ENCODE measurements around the gene CFAP20DC. TPM values are rescaled to one million over a fixed set of nuclear protein-coding genes. Genes with fewer than 3 reads are reported as not detected.

Gene CFAP20DC
- total RNA-seq, 1 donor from 2014 or later: 8.0 TPM

DNA sequence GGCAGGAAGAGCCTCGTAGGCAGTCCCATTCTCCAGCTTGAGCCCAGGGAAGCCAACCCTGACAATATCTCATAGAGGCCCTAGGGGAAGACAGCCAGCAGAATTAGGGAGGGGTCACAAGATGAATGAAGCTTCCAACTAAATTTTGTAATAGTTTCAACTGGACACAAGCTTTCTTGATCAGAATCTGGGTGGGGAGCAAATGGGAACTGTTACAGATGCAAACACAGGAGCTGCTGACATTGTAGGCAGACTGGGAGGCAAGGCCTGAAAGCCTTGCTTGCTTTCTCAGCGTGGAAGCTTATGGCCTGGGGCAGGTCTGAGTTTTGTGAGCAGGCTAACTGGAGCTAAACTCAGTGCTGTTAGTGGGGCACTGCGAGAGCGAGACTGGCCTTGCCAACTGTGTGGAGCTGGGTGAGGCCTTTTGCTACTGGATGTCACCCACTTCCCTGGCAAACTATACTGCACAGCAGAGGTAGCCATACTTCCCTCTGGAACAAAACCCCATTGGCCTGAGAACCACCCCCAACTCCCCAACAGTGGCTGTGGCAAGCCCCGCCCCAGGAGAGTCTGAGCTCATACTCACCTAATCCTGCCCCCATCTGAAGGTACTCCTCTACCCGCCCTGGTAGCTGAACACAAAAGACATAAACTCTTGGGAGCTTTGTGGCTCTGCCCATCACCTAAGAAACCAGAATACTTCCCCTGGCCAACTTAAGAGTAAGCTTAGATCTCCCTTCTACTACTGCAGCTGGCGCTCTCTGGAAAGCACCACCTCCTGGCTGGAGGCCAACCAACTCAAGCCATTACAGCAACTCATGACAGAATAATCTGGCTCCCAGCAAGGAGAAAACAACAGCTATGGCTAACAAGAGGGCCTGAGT, 42.9 kb downstream of the CFAP20DC start:
- H3K4me1 Mint-ChIP-seq (ENCODE audit: low read depth): no peaks in the 10 kb centered on the region
- DNase-seq (ENCODE audit: low spot score, unreplicated experiment): no peak

DNA sequence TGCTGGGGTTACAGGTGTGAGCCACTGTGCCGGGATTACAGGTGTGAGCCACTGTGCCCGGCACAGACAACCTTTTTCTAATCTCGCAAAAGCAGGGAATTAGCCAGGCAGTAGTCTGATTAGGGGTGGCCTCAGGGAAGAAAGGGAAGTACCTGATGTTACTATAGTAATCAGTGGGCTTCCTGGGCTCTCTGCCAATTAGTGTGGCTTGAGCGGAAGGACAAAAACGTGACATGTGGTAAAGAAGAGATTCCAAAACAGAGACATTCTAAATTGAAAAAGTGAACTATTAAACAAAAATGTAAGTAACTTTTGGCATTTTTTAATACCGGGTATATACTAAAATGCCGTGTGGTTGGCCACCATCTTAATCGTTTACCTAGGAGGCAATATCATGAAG, 48.1 kb downstream of the CFAP20DC start:
- Mint-ChIP-seq H3K4me3 (ENCODE audit: low read depth) (no peak overlapping the region), H3K9me3 (ENCODE audit: low read depth) (no peaks in the 10 kb centered on the region), H3K27me3 (no peaks in the 10 kb centered on the region), H3K36me3 (ENCODE audit: insufficient read depth) (no peaks in the 10 kb centered on the region), H3K4me1 (ENCODE audit: low read depth) (peaks cover 2% of the 10 kb centered on the region), H3K27ac (no peak overlapping the region)
- DNase-seq (ENCODE audit: low spot score, unreplicated experiment): no peak
- TF ChIP-seq, protein P1, sequence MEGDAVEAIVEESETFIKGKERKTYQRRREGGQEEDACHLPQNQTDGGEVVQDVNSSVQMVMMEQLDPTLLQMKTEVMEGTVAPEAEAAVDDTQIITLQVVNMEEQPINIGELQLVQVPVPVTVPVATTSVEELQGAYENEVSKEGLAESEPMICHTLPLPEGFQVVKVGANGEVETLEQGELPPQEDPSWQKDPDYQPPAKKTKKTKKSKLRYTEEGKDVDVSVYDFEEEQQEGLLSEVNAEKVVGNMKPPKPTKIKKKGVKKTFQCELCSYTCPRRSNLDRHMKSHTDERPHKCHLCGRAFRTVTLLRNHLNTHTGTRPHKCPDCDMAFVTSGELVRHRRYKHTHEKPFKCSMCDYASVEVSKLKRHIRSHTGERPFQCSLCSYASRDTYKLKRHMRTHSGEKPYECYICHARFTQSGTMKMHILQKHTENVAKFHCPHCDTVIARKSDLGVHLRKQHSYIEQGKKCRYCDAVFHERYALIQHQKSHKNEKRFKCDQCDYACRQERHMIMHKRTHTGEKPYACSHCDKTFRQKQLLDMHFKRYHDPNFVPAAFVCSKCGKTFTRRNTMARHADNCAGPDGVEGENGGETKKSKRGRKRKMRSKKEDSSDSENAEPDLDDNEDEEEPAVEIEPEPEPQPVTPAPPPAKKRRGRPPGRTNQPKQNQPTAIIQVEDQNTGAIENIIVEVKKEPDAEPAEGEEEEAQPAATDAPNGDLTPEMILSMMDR (IDR thresholded peaks at IDR 0.05; ENCODE audit: unreplicated experiment): no peak

More for the DNA sequence above, 42.9 kb downstream of the CFAP20DC start:
- no peak overlapping the region for H3K4me3 Mint-ChIP-seq (ENCODE audit: low read depth)
- no peaks in the 10 kb centered on the region for H3K27me3 Mint-ChIP-seq
- H3K9me3 Mint-ChIP-seq (ENCODE audit: low read depth): peaks cover 18% of the 10 kb centered on the region
- H3K36me3 Mint-ChIP-seq (ENCODE audit: insufficient read depth): peaks cover 7% of the 10 kb centered on the region
- TF ChIP-seq, protein P1 (IDR thresholded peaks at IDR 0.05; ENCODE audit: unreplicated experiment): no peak
- H3K27ac Mint-ChIP-seq: no peak overlapping the region

DNA sequence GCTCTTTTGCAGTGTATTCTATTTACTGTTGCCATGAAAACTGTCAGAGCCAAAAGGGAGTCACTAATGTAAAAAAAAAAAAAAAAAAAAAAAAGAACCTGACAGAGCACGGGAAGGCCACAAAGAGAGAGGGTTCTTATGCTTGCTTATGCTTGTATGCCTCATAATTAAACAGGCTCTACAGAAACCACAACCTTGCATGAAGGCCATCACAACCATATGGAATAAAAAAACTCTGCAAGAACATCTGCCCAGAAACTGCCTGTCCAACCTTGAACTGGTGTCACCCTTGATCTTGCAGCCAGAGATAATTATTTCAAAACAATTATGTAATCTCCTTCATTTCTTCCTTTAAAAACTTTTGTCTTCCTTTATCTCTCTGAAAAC, 50.1 kb downstream of the CFAP20DC start:
- H3K27ac Mint-ChIP-seq: no peak overlapping the region
- no peak overlapping the region for H3K4me3 Mint-ChIP-seq (ENCODE audit: low read depth)
- no peak for DNase-seq (ENCODE audit: low spot score, unreplicated experiment)
- H3K4me1 Mint-ChIP-seq (ENCODE audit: low read depth): peaks cover 2% of the 10 kb centered on the region
- no peaks in the 10 kb centered on the region for H3K9me3 Mint-ChIP-seq (ENCODE audit: low read depth)
- H3K36me3 Mint-ChIP-seq (ENCODE audit: insufficient read depth): no peaks in the 10 kb centered on the region
- TF ChIP-seq, protein P1 (IDR thresholded peaks at IDR 0.05; ENCODE audit: unreplicated experiment): no peak
- no peaks in the 10 kb centered on the region for H3K27me3 Mint-ChIP-seq

DNA sequence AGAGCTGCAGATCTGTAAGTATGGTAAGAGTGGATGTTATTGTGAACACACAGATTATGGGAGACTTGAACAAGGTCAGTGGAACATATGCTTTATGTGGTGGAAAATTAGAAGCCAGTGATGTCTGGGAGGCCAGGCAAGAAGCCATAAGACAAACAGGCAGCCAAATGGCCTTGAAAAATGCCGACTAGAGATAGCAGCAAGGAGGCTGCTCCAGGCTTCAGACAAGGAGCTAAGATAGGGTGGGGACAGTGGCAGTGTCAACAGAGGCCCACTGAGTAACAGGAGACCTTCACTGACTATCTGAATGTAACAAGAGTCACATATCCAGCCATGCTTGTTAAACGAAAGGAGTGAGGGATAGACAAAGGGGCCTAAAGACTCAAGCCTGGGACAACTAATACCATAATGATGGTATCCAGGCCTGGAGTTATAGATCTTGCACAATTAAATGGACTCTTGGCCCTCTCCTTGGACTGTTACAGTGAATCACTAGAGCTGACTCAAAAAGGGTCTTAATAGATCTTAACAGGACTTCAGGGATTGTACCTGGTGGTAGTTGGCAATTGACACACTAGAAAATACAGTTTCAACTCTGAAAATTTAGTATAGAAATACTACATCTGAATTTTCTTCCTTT, 50.6 kb downstream of the CFAP20DC start:
- Mint-ChIP-seq H3K9me3 (ENCODE audit: low read depth) (no peaks in the 10 kb centered on the region), H3K27ac (no peak overlapping the region)
- TF ChIP-seq, protein P1 (IDR thresholded peaks at IDR 0.05; ENCODE audit: unreplicated experiment): no peak

DNA sequence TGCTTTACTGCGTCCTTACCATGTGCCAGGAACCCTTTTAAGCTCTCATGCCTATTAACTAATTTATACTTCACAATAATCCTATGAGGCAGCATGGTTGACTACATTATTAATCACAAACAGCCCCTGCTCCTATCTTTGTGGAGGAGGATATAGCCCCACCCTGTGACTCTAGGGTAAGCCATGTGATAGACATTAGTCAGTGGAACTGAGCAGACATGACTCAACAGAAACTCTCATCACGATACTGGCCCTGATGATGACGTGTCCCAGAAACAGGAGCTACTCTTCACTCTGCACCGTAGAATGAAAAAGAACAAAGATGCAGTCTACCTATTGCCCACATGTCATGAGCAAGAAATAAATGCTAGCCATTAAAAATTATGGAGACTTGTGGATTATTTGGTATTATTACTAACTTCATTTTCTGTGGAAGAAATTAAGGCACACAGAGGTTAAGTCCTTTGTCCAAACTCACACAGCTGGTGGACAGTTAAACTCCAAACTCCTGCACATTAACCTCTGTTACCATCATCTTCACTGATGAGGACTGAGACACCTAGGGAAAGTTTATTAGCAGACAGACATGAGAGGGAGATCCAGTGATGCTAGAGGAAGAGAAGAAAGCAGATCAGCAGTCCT, 51.2 kb downstream of the CFAP20DC start:
- Mint-ChIP-seq H3K36me3 (ENCODE audit: insufficient read depth) (no peaks in the 10 kb centered on the region), H3K27me3 (no peaks in the 10 kb centered on the region), H3K4me3 (ENCODE audit: low read depth) (no peak overlapping the region), H3K4me1 (ENCODE audit: low read depth) (peaks cover 3% of the 10 kb centered on the region), H3K9me3 (ENCODE audit: low read depth) (no peaks in the 10 kb centered on the region), H3K27ac (no peak overlapping the region)
- DNase-seq (ENCODE audit: low spot score, unreplicated experiment): no peak
- TF ChIP-seq, protein P1 (IDR thresholded peaks at IDR 0.05; ENCODE audit: unreplicated experiment): no peak

More for the DNA sequence above, 50.6 kb downstream of the CFAP20DC start:
- H3K4me3 Mint-ChIP-seq (ENCODE audit: low read depth): no peak overlapping the region
- H3K4me1 Mint-ChIP-seq (ENCODE audit: low read depth): peaks cover 3% of the 10 kb centered on the region
- H3K36me3 Mint-ChIP-seq (ENCODE audit: insufficient read depth): no peaks in the 10 kb centered on the region
- no peak for DNase-seq (ENCODE audit: low spot score, unreplicated experiment)
- no peaks in the 10 kb centered on the region for H3K27me3 Mint-ChIP-seq

Measured in progenitor cell of endocrine pancreas (in vitro differentiated cells).